ENCODE measurements around the gene OTOG.

OTOG gene

GRCh38 chr11:17547051-17547577 is at the start of gene OTOG:
Gene OTOG, plus strand, starts transcription at chr11:17547259. Its CDS starts 114 bp downstream, at chr11:17547373.
- no peak for DNase-seq

GRCh38 chr11:17498058-17498457 is 49.0 kb upstream of the OTOG start:
- no peak for DNase-seq

GRCh38 chr11:17498475-17498874 is 48.6 kb upstream of the OTOG start:
- DNase-seq: no peak

GRCh38 chr11:17500673-17501072 is 46.4 kb upstream of the OTOG start:
- no peak for DNase-seq

- DNase-seq: no peak
These were observed 44.4 kb upstream of the OTOG start for GRCh38 chr11:17502630-17503029.

- peak; percentile 48 to 58 (median 50) for DNase-seq
These were observed 42.5 kb upstream of the OTOG start for GRCh38 chr11:17504330-17505107.

GRCh38 chr11:17505146-17505545 is 41.9 kb upstream of the OTOG start:
- DNase-seq: no peak

GRCh38 chr11:17506314-17506713 is 40.7 kb upstream of the OTOG start:
- no peak for DNase-seq

GRCh38 chr11:17506942-17507341 is 40.1 kb upstream of the OTOG start:
- no peak for DNase-seq

- DNase-seq: no peak
These were observed 39.3 kb upstream of the OTOG start for GRCh38 chr11:17507773-17508172.

GRCh38 chr11:17508306-17508705 is 38.8 kb upstream of the OTOG start:
- DNase-seq: no peak

GRCh38 chr11:17508791-17509190 is 38.3 kb upstream of the OTOG start:
- no peak for DNase-seq

- DNase-seq: no peak
These were observed 36.4 kb upstream of the OTOG start for GRCh38 chr11:17510507-17511206.

GRCh38 chr11:17511571-17511970 is 35.5 kb upstream of the OTOG start:
- DNase-seq: no peak

GRCh38 chr11:17512101-17512500 is 35.0 kb upstream of the OTOG start:
- DNase-seq: no peak

- DNase-seq: no peak
These were observed 33.2 kb upstream of the OTOG start for GRCh38 chr11:17513853-17514252.

GRCh38 chr11:17514476-17514875 is 32.6 kb upstream of the OTOG start:
- DNase-seq: no peak

- no peak for DNase-seq
These were observed 31.4 kb upstream of the OTOG start for GRCh38 chr11:17515443-17516176.

GRCh38 chr11:17516551-17517150 is 30.4 kb upstream of the OTOG start:
- no peak for DNase-seq

GRCh38 chr11:17517186-17517585 is 29.9 kb upstream of the OTOG start:
- DNase-seq: no peak

- DNase-seq: no peak
These were observed 28.7 kb upstream of the OTOG start for GRCh38 chr11:17518366-17518765.

GRCh38 chr11:17519061-17519885 is 27.8 kb upstream of the OTOG start:
- no peak for DNase-seq
